ENCODE data around the gene CITED4.
"Not testable (repeated sequence)": the region's sequence is repeated elsewhere in the genome, so short reads cannot be mapped to it uniquely, and the experiment has no call there.

The CITED4 gene

DNA sequence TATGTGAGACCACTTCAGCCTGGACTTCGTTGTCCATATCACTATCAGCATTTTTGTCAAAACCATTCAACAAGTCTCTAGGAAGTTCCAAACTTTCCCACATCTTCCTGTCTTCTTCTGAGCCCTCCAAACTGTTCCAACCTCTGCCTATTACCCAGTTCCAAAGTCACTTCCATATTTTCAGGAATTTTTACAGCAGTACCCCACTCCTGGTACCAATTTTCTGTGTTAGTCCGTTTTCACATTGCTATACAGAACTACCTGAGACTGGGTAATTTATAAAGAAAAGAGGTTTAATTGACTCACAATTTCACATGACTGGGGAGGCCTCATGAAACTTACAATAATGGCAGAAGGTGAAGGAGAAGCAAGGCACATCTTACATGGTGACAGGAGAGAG lies 32.7 kb upstream of the CITED4 start:
- not testable (repeated sequence) for H3K4me1 Mint-ChIP-seq, H3K36me3 Mint-ChIP-seq, ATAC-seq, H3K4me3 Mint-ChIP-seq, H3K27ac Mint-ChIP-seq, H3K27me3 Mint-ChIP-seq
- peaks cover 22% of the 10 kb centered on the region for H3K9me3 Mint-ChIP-seq

DNA sequence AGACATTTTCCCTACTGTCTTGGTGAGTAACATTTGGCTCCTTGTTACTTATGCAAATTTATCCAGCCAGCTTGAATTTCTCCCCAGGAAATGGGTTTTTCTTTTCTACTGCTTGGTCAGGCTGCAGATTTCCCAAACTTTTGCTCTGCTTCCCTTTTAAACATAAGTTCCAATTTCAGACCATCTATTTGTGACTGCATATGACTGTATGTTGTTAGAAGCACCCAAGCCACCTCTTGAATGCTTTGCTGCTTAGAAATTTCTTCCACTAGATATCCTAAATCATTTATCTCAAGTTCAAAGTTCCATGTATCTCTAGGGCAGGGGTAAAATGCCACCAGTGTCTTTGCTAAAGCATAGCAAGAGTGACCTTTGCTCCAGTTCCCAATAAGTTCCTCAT lies 32.3 kb upstream of the CITED4 start:
- peaks cover under 1% of the 10 kb centered on the region for H3K27me3 Mint-ChIP-seq
- no peak for ATAC-seq

DNA sequence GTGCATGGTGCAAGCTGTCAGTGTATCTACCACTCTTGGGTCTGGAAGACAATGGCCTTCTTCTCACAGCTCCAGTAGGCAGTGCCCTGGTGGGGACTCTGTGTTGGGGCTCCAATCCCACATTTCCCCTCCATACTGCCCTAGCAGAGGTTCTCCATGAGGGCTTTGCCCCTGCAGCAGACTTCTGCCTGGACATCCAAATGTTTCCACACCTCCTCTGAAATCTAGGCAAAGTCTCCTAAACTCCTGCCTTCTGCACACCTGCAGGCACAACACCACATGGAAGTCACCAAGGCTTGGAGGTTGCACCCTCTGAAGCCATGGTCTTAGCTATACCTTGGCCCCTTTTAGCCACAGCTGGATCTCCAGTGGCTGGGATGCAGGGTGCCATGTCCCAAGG lies 31.8 kb upstream of the CITED4 start:
- Mint-ChIP-seq H3K36me3 (no peaks in the 10 kb centered on the region), H3K4me1 (peaks cover 8% of the 10 kb centered on the region), H3K27me3 (peaks cover 6% of the 10 kb centered on the region), H3K4me3 (no peak overlapping the region), H3K27ac (no peak overlapping the region), H3K9me3 (peaks cover 22% of the 10 kb centered on the region)
- ATAC-seq: no peak

More for the DNA sequence above, 32.3 kb upstream of the CITED4 start:
- H3K27ac Mint-ChIP-seq: no peak overlapping the region
- H3K36me3 Mint-ChIP-seq: no peaks in the 10 kb centered on the region
- H3K9me3 Mint-ChIP-seq: peaks cover 22% of the 10 kb centered on the region
- H3K4me3 Mint-ChIP-seq: no peak overlapping the region
- H3K4me1 Mint-ChIP-seq: peaks cover 8% of the 10 kb centered on the region

DNA sequence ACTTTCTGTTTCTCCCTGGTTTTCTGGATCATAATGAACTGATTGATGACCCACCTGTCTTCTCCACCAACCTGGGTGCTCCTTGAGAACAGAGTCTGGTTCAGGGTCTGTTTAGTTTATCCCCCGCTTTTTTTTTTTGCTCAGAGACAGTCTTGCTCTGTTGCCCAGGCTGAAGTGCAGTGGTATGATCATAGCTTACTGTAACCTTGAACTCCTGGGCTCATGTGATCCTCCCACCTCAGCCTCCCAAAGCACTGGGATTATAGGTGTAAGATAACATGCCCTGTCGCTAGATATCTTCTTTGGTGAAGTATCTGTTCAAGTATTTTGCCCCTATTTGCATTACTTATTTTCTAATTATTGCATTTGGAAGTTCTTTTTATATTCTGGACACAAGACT lies 30.2 kb upstream of the CITED4 start:
- H3K9me3 Mint-ChIP-seq: peaks cover 22% of the 10 kb centered on the region
- no peaks in the 10 kb centered on the region for H3K4me1 Mint-ChIP-seq
- H3K4me3 Mint-ChIP-seq: no peak overlapping the region
- H3K27ac Mint-ChIP-seq: no peak overlapping the region
- H3K27me3 Mint-ChIP-seq: peaks cover 22% of the 10 kb centered on the region
- H3K36me3 Mint-ChIP-seq: no peaks in the 10 kb centered on the region
- no peak for ATAC-seq

DNA sequence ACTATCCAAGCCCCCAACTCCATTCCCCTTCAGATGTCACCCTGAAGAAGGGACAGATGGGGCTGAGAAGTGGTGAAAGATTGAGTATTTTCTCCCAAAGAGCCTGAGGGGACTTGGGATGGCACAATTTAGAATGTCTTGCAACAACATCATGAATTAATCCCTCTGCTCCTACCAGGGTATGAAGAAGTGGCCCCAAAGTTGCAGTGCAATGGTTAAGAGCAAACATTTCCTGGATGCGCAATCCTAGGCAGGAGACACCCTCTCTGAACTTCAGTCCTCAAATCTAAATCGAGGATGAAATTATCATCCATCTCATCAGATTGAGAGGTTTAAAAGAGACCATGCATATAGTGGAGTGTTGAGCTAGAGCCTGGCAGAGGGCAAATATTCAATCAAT lies 28.6 kb upstream of the CITED4 start:
- Mint-ChIP-seq H3K4me1 (no peaks in the 10 kb centered on the region), H3K9me3 (peaks cover 20% of the 10 kb centered on the region), H3K27ac (no peak overlapping the region), H3K36me3 (no peaks in the 10 kb centered on the region), H3K4me3 (no peak overlapping the region), H3K27me3 (peaks cover 38% of the 10 kb centered on the region)
- ATAC-seq: no peak

DNA sequence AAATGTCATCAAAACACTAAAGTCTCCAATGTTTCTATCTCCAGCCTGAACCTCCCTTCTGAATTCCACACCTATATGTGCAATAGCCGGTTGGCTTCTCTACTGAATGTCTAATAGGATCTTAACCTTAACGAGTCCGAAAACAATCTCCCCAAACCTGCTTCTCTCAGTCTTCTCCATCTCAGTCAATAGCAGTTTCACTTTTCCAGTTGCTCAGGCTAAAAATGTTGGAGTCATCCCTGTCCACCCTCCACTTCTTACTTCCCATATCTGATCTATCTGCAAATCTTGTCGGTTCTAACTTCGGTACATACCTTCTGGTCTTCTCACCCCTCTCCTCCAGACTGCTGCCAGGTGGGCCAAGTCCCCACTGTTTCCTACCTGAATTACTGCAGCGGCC lies 25.5 kb upstream of the CITED4 start:
- ATAC-seq: no peak
- H3K9me3 Mint-ChIP-seq: peaks cover 3% of the 10 kb centered on the region
- H3K4me1 Mint-ChIP-seq: peaks cover 7% of the 10 kb centered on the region
- peaks cover 62% of the 10 kb centered on the region for H3K27me3 Mint-ChIP-seq
- no peak overlapping the region for H3K27ac Mint-ChIP-seq
- no peak overlapping the region for H3K4me3 Mint-ChIP-seq
- no peaks in the 10 kb centered on the region for H3K36me3 Mint-ChIP-seq

DNA sequence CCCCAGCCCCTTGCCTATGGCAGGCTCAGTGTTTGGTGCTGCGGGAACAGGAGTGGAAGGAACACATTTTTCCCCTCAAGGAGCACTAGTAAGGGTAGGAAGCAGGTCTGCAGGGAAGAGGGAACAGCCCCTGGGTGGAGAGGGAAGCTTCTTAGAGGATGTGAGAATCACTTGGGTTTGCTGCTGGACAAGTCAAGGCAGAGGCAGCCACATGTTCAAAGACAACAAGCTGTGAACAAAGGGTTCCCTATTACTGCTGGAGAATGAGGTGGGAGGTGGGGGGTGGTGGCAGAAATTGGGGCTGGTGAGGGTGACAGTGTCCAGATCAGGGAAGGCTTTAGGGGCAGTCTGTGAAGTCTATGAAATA lies 24.8 kb upstream of the CITED4 start:
- Mint-ChIP-seq H3K27me3 (peaks cover 69% of the 10 kb centered on the region), H3K36me3 (no peaks in the 10 kb centered on the region), H3K9me3 (peaks cover 3% of the 10 kb centered on the region), H3K4me1 (peaks cover 7% of the 10 kb centered on the region), H3K27ac (no peak overlapping the region), H3K4me3 (no peak overlapping the region)
- ATAC-seq: no peak

DNA sequence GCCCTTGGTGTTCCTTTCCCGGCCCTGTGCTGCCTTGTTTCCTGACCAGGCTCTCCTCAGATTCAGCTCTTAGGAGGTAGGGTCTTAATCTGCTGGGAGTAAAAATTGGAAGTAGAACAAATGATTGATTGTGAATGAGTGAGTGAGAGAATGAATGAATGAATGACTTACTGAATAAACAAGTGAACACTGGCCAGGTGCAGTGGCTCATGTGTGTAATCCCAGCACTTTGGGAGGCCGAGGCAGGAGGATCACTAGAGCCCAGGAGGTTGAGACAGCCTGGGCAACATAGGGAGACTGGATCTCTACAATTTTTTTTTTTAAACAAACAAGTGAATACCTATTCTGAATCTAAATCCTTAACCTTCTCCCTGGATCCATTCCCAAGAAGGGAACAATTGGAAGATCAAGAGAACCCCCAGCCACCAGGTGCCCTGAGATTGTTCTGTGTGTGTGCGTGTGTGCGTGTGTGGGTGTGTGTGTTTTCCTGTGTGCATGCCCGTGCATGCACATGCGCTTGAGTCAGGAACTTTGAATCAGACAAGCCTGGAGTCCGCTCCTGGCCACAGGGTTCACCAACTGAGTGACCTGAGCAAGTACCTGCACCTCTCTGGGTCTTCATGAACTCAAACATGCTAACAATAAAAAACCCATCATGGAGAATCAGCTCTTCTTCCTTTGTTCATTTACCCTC lies 24.3 kb upstream of the CITED4 start:
- H3K9me3 Mint-ChIP-seq: peaks cover 3% of the 10 kb centered on the region
- peaks cover 7% of the 10 kb centered on the region for H3K4me1 Mint-ChIP-seq
- H3K27ac Mint-ChIP-seq: no peak overlapping the region
- H3K36me3 Mint-ChIP-seq: no peaks in the 10 kb centered on the region
- ATAC-seq: no peak
- H3K27me3 Mint-ChIP-seq: peaks cover 74% of the 10 kb centered on the region
- H3K4me3 Mint-ChIP-seq: no peak overlapping the region

DNA sequence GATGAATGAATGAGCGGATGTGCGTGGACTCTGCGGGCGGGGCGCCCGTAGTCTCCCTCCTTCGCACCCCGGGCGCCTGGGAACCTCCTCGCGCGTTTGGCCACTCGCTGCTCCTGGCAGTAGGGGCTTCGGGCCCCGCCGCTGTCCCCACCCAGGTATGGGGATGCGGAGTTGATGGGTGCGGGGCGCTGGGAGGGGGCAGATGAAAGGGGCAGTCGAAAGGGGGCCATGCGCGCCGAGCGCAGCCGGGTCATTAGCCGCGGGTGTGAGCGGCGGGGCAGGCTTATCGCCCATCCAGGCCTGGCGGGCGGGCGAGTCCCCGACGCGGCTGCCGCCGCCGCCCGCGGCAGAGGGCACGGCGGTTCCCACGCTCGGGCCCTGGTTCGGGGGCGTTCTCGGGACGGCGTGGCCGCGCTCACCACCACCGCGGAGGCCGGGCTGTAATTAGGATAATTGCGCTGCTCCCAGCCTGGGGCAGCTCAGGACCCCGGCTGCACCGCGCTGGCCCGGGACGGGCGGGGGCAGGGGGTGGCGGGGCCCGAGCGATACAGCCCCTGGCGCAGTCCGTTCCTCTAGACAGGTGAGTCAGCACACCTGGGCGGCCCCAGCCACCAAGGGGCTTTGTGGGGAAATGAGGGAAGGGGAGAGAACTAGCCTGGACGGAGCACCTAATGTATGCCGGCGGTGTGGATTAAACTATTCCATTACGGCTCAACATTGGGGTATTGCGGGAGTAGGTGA lies 22.1 kb upstream of the CITED4 start:
- Mint-ChIP-seq H3K27ac (no peak overlapping the region), H3K9me3 (peaks cover 3% of the 10 kb centered on the region), H3K27me3 (peaks cover 90% of the 10 kb centered on the region), H3K36me3 (no peaks in the 10 kb centered on the region), H3K4me1 (peaks cover 7% of the 10 kb centered on the region), H3K4me3 (no peak overlapping the region)
- peak; percentile 21 for ATAC-seq

DNA sequence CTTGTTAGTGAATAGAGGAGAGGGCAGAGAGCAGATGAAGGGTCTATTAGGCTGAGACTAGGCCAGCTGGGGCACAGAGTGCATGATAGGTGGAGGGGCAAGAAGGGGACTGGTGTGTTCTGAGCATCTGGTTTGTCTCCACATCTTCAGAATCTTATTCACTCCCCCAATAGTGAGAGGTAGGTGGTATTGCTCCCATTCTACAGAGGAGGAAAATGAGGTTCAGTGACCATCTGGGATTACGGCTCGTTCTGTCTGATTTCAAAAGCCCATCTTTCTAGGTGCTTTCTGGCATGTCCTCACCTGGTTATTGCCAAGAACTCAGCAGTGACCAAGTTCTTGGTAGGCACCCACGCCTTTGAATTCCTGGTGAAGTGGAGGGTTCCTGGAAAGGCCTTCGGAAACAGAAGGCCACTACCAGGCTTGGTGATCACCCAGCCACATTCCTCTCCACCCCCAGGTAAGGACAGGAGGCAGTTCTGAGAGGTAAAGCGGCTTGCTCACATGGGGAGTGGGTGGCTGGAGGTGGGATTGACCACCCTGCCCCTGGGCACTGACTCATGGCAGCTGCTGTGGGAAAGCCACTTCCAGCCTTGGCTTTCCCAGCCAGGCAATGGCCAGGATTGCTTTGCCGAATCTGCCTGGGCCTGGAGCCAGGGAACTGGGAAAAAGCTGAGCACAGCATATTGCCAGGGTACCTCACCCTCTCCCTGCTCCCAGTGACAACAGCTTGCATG lies 18.8 kb upstream of the CITED4 start:
- Mint-ChIP-seq H3K4me3 (no peak overlapping the region), H3K36me3 (no peaks in the 10 kb centered on the region), H3K9me3 (peaks cover 5% of the 10 kb centered on the region), H3K27me3 (peaks cover 58% of the 10 kb centered on the region), H3K4me1 (peaks cover 7% of the 10 kb centered on the region), H3K27ac (no peak overlapping the region)
- ATAC-seq: no peak

DNA sequence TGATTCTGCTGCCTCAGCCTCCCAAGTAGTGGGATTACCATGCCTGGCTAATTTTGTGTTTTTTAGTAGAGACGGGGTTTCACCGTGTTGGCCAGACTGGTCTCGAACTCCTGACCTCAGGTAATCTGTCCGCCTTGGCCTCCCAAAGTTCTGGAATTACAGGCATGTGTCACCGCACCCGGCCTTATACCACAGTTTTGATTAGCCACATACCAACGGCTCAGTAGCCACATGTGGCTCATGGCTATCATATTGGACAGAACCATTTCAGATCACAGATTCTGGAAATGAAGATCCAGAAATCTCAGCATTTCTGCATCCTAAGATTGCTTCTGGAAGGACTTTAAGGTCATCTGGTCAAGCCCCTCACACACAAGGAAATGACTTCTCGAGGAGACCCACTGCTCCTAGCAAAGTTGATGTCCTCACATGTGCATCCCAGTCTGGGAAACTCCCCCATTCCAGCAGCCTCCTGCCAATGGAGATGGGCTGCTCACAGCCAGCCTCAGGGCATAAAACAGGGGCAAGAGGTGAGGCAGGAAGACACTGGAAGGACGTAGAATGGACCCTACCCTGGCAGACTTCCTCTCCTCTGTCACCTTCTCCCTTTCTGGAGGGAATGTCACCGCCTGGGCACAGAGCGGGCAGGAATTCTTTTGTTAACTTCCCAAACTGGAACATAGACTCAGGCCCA lies 17.5 kb upstream of the CITED4 start:
- Mint-ChIP-seq H3K4me1 (peaks cover 12% of the 10 kb centered on the region), H3K9me3 (peaks cover 7% of the 10 kb centered on the region), H3K4me3 (no peak overlapping the region), H3K27ac (no peak overlapping the region), H3K27me3 (peaks cover 47% of the 10 kb centered on the region), H3K36me3 (no peaks in the 10 kb centered on the region)
- ATAC-seq: no peak

DNA sequence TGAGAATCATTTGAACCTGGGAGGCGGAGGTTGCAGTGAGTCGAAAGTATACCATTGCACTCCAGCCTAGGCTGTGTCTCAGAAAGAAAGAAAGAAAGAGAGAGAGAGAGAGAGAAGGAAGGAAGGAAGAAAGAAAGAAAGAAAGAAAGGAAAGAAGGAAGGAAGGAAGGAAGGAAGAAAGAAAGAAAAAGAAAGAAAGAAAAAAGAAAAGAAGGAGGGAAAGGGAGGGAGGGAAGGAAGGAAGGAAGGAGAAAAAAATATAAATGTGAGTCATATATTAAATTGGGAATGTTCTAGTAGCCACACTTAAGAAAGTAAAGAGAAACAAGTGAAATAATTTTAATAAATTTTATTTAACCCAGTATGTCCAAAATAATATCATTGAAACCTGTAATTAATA lies 16.7 kb upstream of the CITED4 start:
- H3K4me1 Mint-ChIP-seq: peaks cover 9% of the 10 kb centered on the region
- no peaks in the 10 kb centered on the region for H3K36me3 Mint-ChIP-seq
- no peak for ATAC-seq
- H3K4me3 Mint-ChIP-seq: no peak overlapping the region
- peaks cover 47% of the 10 kb centered on the region for H3K27me3 Mint-ChIP-seq
- peaks cover 7% of the 10 kb centered on the region for H3K9me3 Mint-ChIP-seq
- H3K27ac Mint-ChIP-seq: no peak overlapping the region

DNA sequence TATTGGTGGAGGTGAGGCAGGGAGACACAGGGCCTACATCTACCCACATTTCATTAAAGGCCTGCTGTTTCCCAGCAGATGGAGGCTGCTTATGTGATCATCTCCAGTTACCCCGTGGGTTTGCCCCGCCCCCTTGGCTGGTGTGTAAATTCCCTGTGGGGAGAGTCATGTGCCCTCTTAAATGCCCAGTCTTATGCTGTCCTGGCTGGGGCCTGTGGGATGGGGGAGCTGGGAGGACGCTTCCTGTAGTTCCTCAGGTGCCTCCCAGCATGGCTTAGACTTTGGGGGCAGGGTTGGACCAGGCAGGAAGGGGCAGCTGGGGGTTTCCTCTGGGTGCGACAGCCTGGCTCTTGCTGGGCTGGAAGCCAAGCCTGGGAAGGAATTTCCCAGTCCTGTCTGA lies 15.5 kb upstream of the CITED4 start:
- Mint-ChIP-seq H3K9me3 (peaks cover 5% of the 10 kb centered on the region), H3K36me3 (no peaks in the 10 kb centered on the region), H3K27ac (no peak overlapping the region), H3K27me3 (peaks cover 47% of the 10 kb centered on the region), H3K4me3 (no peak overlapping the region), H3K4me1 (peaks cover 5% of the 10 kb centered on the region)
- no peak for ATAC-seq

DNA sequence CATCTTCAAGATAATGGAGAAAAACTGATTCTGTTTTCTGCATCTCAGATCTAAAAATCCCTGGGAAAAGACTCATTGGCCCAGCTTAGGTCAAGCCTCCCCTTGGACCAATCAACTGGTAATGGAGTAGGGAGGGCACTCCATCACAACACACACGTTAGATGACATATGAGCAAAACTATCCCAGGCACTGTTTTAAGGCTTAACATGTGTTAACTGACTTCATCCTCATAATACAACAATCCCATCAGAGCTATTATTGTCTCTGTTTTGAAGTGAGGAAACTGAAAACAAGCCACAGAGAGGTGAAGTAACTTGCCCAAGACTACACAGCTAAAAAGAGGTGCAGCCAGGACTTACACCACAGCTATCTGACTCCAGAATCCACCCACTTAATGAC lies 14.7 kb upstream of the CITED4 start:
- H3K9me3 Mint-ChIP-seq: peaks cover 5% of the 10 kb centered on the region
- H3K4me3 Mint-ChIP-seq: no peak overlapping the region
- peaks cover 47% of the 10 kb centered on the region for H3K27me3 Mint-ChIP-seq
- H3K27ac Mint-ChIP-seq: no peak overlapping the region
- H3K36me3 Mint-ChIP-seq: no peaks in the 10 kb centered on the region
- H3K4me1 Mint-ChIP-seq: peaks cover 5% of the 10 kb centered on the region
- no peak for ATAC-seq

DNA sequence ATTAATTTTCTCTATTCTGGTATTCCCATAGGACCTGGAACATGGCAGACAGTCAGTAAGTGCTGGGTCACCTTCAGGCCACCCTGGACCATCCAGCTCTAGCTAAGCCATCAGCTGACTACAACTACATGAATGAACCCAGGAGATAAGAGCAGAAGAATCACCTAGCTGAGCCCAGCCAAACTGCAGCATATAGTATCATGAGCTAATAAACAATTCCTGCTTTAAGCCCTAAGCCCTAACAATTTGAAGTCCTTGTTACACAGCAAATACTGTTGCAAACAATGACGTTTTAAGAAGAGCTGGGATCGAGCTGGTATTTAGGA lies 14.2 kb upstream of the CITED4 start:
- Mint-ChIP-seq H3K27ac (no peak overlapping the region), H3K4me1 (peaks cover 5% of the 10 kb centered on the region), H3K4me3 (no peak overlapping the region), H3K27me3 (peaks cover 47% of the 10 kb centered on the region), H3K9me3 (peaks cover 5% of the 10 kb centered on the region), H3K36me3 (no peaks in the 10 kb centered on the region)
- ATAC-seq: no peak

All from stimulated activated memory B cell treated with anti-CD40 and anti-IgM and Interleukin-4, amounts not matched to agents 10 μg/mL and 1 μg/mL and 100 μg/mL, for 72 hours (primary cell).